Mucosa of rectum (tissue), 2 donors: ENCODE results near the gene NPTN.

Source experiments
- H3K27ac ChIP-seq, 2 donors: one replicate each; pipeline ENCODE4 v1.7.0; 2013; ENCODE audit warnings: inconsistent platforms in 2 of 2, low read depth in 2 of 2, low read length in 2 of 2
- H3K27me3 ChIP-seq, 2 donors: one replicate each; pipeline ENCODE4 v1.7.0; 2013; ENCODE audit warnings: low read length in 2 of 2; ENCODE audit not compliant: control insufficient read depth in 2 of 2, insufficient read depth in 2 of 2
- H3K36me3 ChIP-seq, 2 donors: one replicate each; pipeline ENCODE4 v1.7.0; 2013; ENCODE audit warnings: low read length in 2 of 2; ENCODE audit not compliant: control insufficient read depth in 2 of 2, insufficient read depth in 2 of 2
- H3K4me1 ChIP-seq, 2 donors: one replicate each; pipeline ENCODE4 v1.7.0; 2013; ENCODE audit warnings: low read length in 2 of 2, mild to moderate bottlenecking in 1 of 2; ENCODE audit not compliant: control insufficient read depth in 2 of 2, insufficient read depth in 2 of 2
- H3K4me3 ChIP-seq, 2 donors: one replicate each; pipeline ENCODE4 v1.7.0; 2013; ENCODE audit warnings: low read length in 2 of 2
- H3K9ac ChIP-seq, 2 donors: one replicate each; pipeline ENCODE4 v1.7.0; 2013; ENCODE audit warnings: low read length in 2 of 2, low read depth in 1 of 2, mild to moderate bottlenecking in 1 of 2
- H3K9me3 ChIP-seq, 2 donors: one replicate each; pipeline ENCODE4 v1.7.0; 2013; ENCODE audit warnings: low read length in 2 of 2; ENCODE audit not compliant: control insufficient read depth in 2 of 2
- donor health status: healthy.
- donor health status: Normal muscosa, but diverticular disease.

Gene NPTN

GRCh38 chr15:73633991-73634495 is 854 bp upstream of the NPTN start:
- Histone ChIP-seq H3K36me3 (no peaks in the 10 kb centered on the region), H3K4me3 (peak overlapping the region; percentile 75 to 84), H3K27me3 (no peaks in the 10 kb centered on the region), H3K9me3 (no peaks in the 10 kb centered on the region), H3K9ac (peak overlapping the region in 1 of 2 donors; percentile 66), H3K4me1 (peaks cover 12 to 32% of the 10 kb centered on the region in 2 donors), H3K27ac (peak overlapping the region; percentile 86 to 87)

- peak overlapping the region; percentile 82 to 86 for H3K27ac ChIP-seq
- peaks cover 12 to 38% of the 10 kb centered on the region in 2 donors for H3K4me1 ChIP-seq
- H3K36me3 ChIP-seq: no peaks in the 10 kb centered on the region
- no peaks in the 10 kb centered on the region for H3K27me3 ChIP-seq
- no peaks in the 10 kb centered on the region for H3K9me3 ChIP-seq
- peak overlapping the region; percentile 73 to 88 for H3K9ac ChIP-seq
- H3K4me3 ChIP-seq: peak overlapping the region; percentile 78 to 81
These were observed 525 bp downstream of the NPTN start for GRCh38 chr15:73632670-73633058.

GRCh38 chr15:73631915-73632669 is 1.1 kb downstream of the NPTN start:
- Histone ChIP-seq H3K36me3 (no peaks in the 10 kb centered on the region), H3K4me3 (peak overlapping the region; percentile 78 to 81), H3K9me3 (no peaks in the 10 kb centered on the region), H3K27ac (peak overlapping the region; percentile 82 to 86), H3K27me3 (no peaks in the 10 kb centered on the region), H3K9ac (peak overlapping the region; percentile 73 to 88), H3K4me1 (peaks cover 12 to 38% of the 10 kb centered on the region in 2 donors)

DNA sequence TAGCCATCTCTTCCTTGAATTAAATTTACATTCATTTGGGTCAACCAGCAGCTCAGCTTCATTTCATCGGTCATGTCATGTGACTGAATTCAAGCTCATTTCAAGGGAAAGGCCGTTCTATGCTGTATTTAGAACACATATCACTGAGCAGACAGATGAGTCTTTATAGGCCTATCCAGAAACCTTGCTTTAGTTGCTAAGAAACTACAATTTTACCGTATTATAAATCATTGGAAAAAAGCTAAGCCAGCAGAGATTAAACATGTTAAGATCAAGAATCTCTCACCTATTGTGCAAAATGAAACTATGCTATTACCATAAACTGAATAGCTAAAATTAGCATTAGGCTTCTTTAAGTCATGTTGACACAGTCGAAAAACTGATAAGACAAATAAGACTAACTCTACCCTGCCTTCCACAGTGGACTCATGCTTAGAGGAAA is 2.2 kb downstream of the NPTN start:
- peak overlapping the region; percentile 47 to 59 for H3K4me3 ChIP-seq
- H3K4me1 ChIP-seq: peaks cover 12 to 38% of the 10 kb centered on the region in 2 donors
- peak overlapping the region; percentile 38 to 46 for H3K27ac ChIP-seq
- no peaks in the 10 kb centered on the region for H3K36me3 ChIP-seq
- H3K9me3 ChIP-seq: no peaks in the 10 kb centered on the region
- H3K27me3 ChIP-seq: no peaks in the 10 kb centered on the region
- H3K9ac ChIP-seq: no peak overlapping the region

- H3K4me3 ChIP-seq: no peak overlapping the region
- no peak overlapping the region for H3K9ac ChIP-seq
- no peaks in the 10 kb centered on the region for H3K27me3 ChIP-seq
- peaks cover 12 to 39% of the 10 kb centered on the region in 2 donors for H3K4me1 ChIP-seq
- H3K9me3 ChIP-seq: no peaks in the 10 kb centered on the region
- peak overlapping the region in 1 of 2 donors; percentile 36 for H3K27ac ChIP-seq
- H3K36me3 ChIP-seq: no peaks in the 10 kb centered on the region
These were observed 3.3 kb downstream of the NPTN start for GRCh38 chr15:73629798-73630429.

DNA sequence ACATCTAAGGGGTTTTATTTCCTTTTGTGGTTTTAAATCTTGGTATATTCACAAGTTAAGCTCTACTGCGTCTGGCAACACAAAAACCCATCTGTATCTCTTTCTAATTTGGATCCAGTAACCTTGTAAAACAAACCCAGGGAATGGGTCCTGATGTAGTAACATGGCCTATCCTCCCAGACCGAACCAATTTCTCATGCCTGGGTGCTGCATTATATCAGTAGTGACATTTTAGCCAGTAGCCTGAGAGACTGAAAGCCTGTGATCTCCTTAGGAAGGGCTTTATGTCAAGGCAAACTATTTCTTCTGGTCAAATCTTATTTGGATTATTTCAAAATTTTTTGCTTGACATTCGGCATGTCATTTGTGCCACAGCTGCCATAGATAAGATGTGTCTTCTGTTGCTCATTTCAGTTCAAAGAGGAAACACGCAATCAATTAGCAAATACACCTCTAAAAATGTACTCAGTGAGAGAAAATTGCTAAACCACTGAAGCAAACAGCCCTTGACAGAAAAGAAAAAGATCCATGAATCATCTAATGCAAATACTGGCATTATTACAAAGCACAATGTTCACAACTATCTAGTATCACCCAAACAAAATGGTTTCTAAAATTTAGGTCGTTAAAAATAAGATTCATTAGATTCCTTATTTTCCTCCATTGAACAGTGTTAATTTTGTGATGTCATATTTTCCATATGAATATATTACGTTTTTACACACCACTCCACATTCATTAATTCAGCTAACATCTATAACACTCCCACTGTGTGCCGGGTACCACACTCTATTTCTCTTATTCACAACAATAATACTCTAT is 4.0 kb downstream of the NPTN start:
- H3K4me3 ChIP-seq: no peak overlapping the region
- H3K27me3 ChIP-seq: no peaks in the 10 kb centered on the region
- H3K27ac ChIP-seq: peak overlapping the region in 1 of 2 donors; percentile 7
- H3K36me3 ChIP-seq: no peaks in the 10 kb centered on the region
- no peaks in the 10 kb centered on the region for H3K9me3 ChIP-seq
- no peak overlapping the region for H3K9ac ChIP-seq
- H3K4me1 ChIP-seq: peaks cover 14 to 45% of the 10 kb centered on the region in 2 donors

GRCh38 chr15:73628102-73628501 is 5.1 kb downstream of the NPTN start:
- H3K36me3 ChIP-seq: no peaks in the 10 kb centered on the region
- no peak overlapping the region for H3K9ac ChIP-seq
- H3K4me1 ChIP-seq: peaks cover 10 to 44% of the 10 kb centered on the region in 2 donors
- H3K4me3 ChIP-seq: no peak overlapping the region
- H3K9me3 ChIP-seq: no peaks in the 10 kb centered on the region
- H3K27me3 ChIP-seq: no peaks in the 10 kb centered on the region
- no peak overlapping the region for H3K27ac ChIP-seq

DNA sequence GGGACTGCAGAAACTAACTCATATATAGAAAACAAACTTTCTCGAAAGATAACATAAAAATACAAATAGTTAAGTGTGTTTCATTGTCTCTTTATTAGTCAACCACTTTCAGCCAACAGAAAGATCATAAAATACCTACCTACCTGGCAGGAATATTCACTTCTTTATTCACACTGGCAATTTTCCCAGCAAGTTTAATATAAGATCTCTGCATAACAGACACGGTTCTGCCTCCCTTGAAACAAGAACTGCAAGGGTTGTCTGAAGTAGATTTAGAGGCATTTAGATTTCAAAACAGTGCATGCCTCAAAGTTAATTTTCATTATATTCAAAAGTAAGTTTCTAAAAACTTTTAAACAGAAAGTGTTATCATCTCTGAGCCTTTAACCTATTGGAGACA is 7.1 kb downstream of the NPTN start:
- no peak overlapping the region for H3K27ac ChIP-seq
- no peaks in the 10 kb centered on the region for H3K36me3 ChIP-seq
- no peak overlapping the region for H3K9ac ChIP-seq
- H3K27me3 ChIP-seq: no peaks in the 10 kb centered on the region
- H3K9me3 ChIP-seq: no peaks in the 10 kb centered on the region
- H3K4me1 ChIP-seq: peaks cover 7 to 35% of the 10 kb centered on the region in 2 donors
- no peak overlapping the region for H3K4me3 ChIP-seq

- H3K4me3 ChIP-seq: no peak overlapping the region
These were observed 8.7 kb downstream of the NPTN start for GRCh38 chr15:73624530-73624929.

More at GRCh38 chr15:73624530-73624929, 8.7 kb downstream of the NPTN start:
- H3K27ac ChIP-seq: no peak overlapping the region
- no peaks in the 10 kb centered on the region for H3K27me3 ChIP-seq
- no peaks in the 10 kb centered on the region for H3K36me3 ChIP-seq
- no peaks in the 10 kb centered on the region for H3K9me3 ChIP-seq
- H3K9ac ChIP-seq: no peak overlapping the region
- H3K4me1 ChIP-seq: peaks cover 3 to 20% of the 10 kb centered on the region in 2 donors
